Hepatocyte (in vitro differentiated cells): ENCODE measurements around the gene TRIM44. TPM values are rescaled to one million over a fixed set of nuclear protein-coding genes. Genes with fewer than 3 reads are reported as not detected.

ENCODE experiments used
- DNase-seq: peaks from one replicate; pipeline ENCODE4 v3.0.0-alpha.2; 2016; ENCODE audit warnings: low spot score
- H2AFZ ChIP-seq: fragments of 200-600 bp; sonication (generic); 2 replicates; pipeline ENCODE4 v1.6.0; 2016; ENCODE audit warnings: antibody characterized with exemption, mild to moderate bottlenecking
- H3K27ac ChIP-seq: fragments of 200-600 bp; sonication (generic); 2 replicates; pipeline ENCODE4 v1.5.1; 2016; ENCODE audit warnings: mild to moderate bottlenecking
- H3K27me3 ChIP-seq: fragments of 200-600 bp; sonication (generic); 2 replicates; pipeline ENCODE4 v1.6.1; 2016
- H3K36me3 ChIP-seq: fragments of 200-600 bp; sonication (generic); replicated peaks from 2 replicates; pipeline ENCODE4 v1.5.1; 2016; ENCODE audit warnings: low read depth; ENCODE audit not compliant: insufficient read depth
- H3K4me1 ChIP-seq: fragments of 200-600 bp; sonication (generic); 2 replicates; pipeline ENCODE4 v1.5.1; 2016; ENCODE audit warnings: mild to moderate bottlenecking, moderate library complexity; ENCODE audit not compliant: insufficient read depth
- H3K4me2 ChIP-seq: fragments of 200-600 bp; sonication (generic); 2 replicates; pipeline ENCODE4 v1.6.0; 2016
- H3K4me3 ChIP-seq: fragments of 200-600 bp; sonication (generic); 2 replicates; pipeline ENCODE4 v1.5.1; 2016; ENCODE audit warnings: mild to moderate bottlenecking
- H3K79me2 ChIP-seq: fragments of 200-600 bp; sonication (generic); 2 replicates; pipeline ENCODE4 v1.6.0; 2017; ENCODE audit warnings: mild to moderate bottlenecking
- H3K9me2 ChIP-seq: fragments of 200-600 bp; sonication (generic); replicated peaks from 2 replicates; pipeline ENCODE4 v1.6.0; 2017; ENCODE audit warnings: mild to moderate bottlenecking; ENCODE audit not compliant: insufficient read depth
- H3K9me3 ChIP-seq: fragments of 200-600 bp; sonication (generic); 2 replicates; pipeline ENCODE4 v1.5.1; 2016; ENCODE audit warnings: low read depth, mild to moderate bottlenecking
- H4K20me1 ChIP-seq: fragments of 200-600 bp; sonication (generic); 2 replicates; pipeline ENCODE4 v1.6.0; 2016; ENCODE audit warnings: mild to moderate bottlenecking; ENCODE audit not compliant: insufficient read depth, poor library complexity, severe bottlenecking
- CTCF ChIP-seq: fragments of 200-600 bp; sonication (generic); IDR thresholded peaks from 2 replicates; pipeline ENCODE4 v1.5.1; 2016; ENCODE audit warnings: antibody characterized with exemption, mild to moderate bottlenecking; ENCODE audit not compliant: poor library complexity
- EZH2 ChIP-seq: fragments of 200-600 bp; sonication (generic); IDR thresholded peaks from 2 replicates; pipeline ENCODE4 v1.6.1; 2016; ENCODE audit warnings: antibody characterized with exemption, mild to moderate bottlenecking, borderline replicate concordance
- EZH2phosphoT487 ChIP-seq: fragments of 200-600 bp; sonication (generic); IDR thresholded peaks from one replicate; pipeline ENCODE4 v1.6.1; 2018; ENCODE audit warnings: antibody characterized with exemption, mild to moderate bottlenecking, low read depth, moderate library complexity; ENCODE audit not compliant: unreplicated experiment, severe bottlenecking
- WGBS: methylation state at CpG from one replicate; pipeline ENCODE4 v1.1.6; 2016; ENCODE audit warnings: low lambda C conversion rate; ENCODE audit errors: missing lambda C conversion rate; 5-methylcytosine and 5-hydroxymethylcytosine counted together
- polyA plus RNA-seq: library from polyadenylated mRNA; unstranded; fragments of >200 nt; fragmentation: Nextera tagmentation; extraction: Ambion mirVana; gene quantifications from 2 replicates; pipeline ENCODE4 v1.2.1, GENCODE V29; 2016
- total RNA-seq: library from RNA; depleted of rRNA; stranded (reverse); fragments of >200 nt; gene quantifications from 2 replicates; pipeline ENCODE4 v1.2.3, GENCODE V29; 2014

The TRIM44 gene
- total and polyA plus RNA-seq, 2 experiments from 2014 or later: 20.8 to 43.2 TPM

- 98% methylated on average over 1 of the region's 1 CpG for WGBS
- H3K9me2 ChIP-seq: no peaks in the 10 kb centered on the region
- no peaks in the 10 kb centered on the region for H3K4me1 ChIP-seq
- H3K27me3 ChIP-seq: no peaks in the 10 kb centered on the region
- no peak overlapping the region for H3K4me3 ChIP-seq
- peaks cover 16% of the 10 kb centered on the region for H4K20me1 ChIP-seq
- no peak overlapping the region for H3K4me2 ChIP-seq
- no peaks in the 10 kb centered on the region for H3K36me3 ChIP-seq
- no peak overlapping the region for H2AFZ ChIP-seq
- H3K79me2 ChIP-seq: peaks cover 57% of the 10 kb centered on the region
- no peak overlapping the region for H3K27ac ChIP-seq
- H3K9me3 ChIP-seq: no peaks in the 10 kb centered on the region
- no peak for DNase-seq
- TF ChIP-seq EZH2 (no peak), EZH2phosphoT487 (no peak), CTCF (no peak)
These were observed 60.9 kb downstream of the TRIM44 start for GRCh38 chr11:35723493-35723892.

- Histone ChIP-seq H3K4me3 (no peak overlapping the region), H3K79me2 (peaks cover 56% of the 10 kb centered on the region), H4K20me1 (peaks cover 16% of the 10 kb centered on the region), H3K4me2 (no peak overlapping the region), H3K4me1 (no peaks in the 10 kb centered on the region), H3K9me2 (no peaks in the 10 kb centered on the region), H3K9me3 (no peaks in the 10 kb centered on the region), H3K27ac (no peak overlapping the region), H3K27me3 (no peaks in the 10 kb centered on the region), H3K36me3 (no peaks in the 10 kb centered on the region), H2AFZ (no peak overlapping the region)
- 94% methylated on average over 2 of the region's 2 CpGs for WGBS
- no peak for TF ChIP-seq EZH2phosphoT487
- DNase-seq: no peak
These were observed 61.3 kb downstream of the TRIM44 start for GRCh38 chr11:35723913-35724312.

- Histone ChIP-seq H3K36me3 (no peaks in the 10 kb centered on the region), H3K9me3 (peaks cover 3% of the 10 kb centered on the region), H3K4me1 (no peaks in the 10 kb centered on the region)
These were observed 63.3 kb downstream of the TRIM44 start for GRCh38 chr11:35725885-35726284.

GRCh38 chr11:35727140-35727539 lies 64.6 kb downstream of the TRIM44 start:
- H3K4me1 ChIP-seq: no peaks in the 10 kb centered on the region
- DNase-seq: no peak
- no peaks in the 10 kb centered on the region for H3K27me3 ChIP-seq
- TF ChIP-seq CTCF (no peak), EZH2phosphoT487 (no peak), EZH2 (no peak)
- no peaks in the 10 kb centered on the region for H3K9me2 ChIP-seq
- peaks cover 25% of the 10 kb centered on the region for H3K79me2 ChIP-seq
- H4K20me1 ChIP-seq: no peaks in the 10 kb centered on the region
- no peak overlapping the region for H3K4me2 ChIP-seq
- WGBS: 82% methylated on average over 1 of the region's 1 CpG
- H3K4me3 ChIP-seq: no peak overlapping the region
- peaks cover 3% of the 10 kb centered on the region for H3K9me3 ChIP-seq
- no peak overlapping the region for H3K27ac ChIP-seq
- H3K36me3 ChIP-seq: no peaks in the 10 kb centered on the region
- H2AFZ ChIP-seq: no peak overlapping the region

More at GRCh38 chr11:35725885-35726284, 63.3 kb downstream of the TRIM44 start:
- TF ChIP-seq EZH2phosphoT487 (no peak), EZH2 (no peak), CTCF (no peak)
- peaks cover 38% of the 10 kb centered on the region for H3K79me2 ChIP-seq
- no peak overlapping the region for H3K4me3 ChIP-seq
- H4K20me1 ChIP-seq: peaks cover 8% of the 10 kb centered on the region
- no peak overlapping the region for H3K27ac ChIP-seq
- no peak for DNase-seq
- H3K27me3 ChIP-seq: no peaks in the 10 kb centered on the region
- no peaks in the 10 kb centered on the region for H3K9me2 ChIP-seq
- no peak overlapping the region for H3K4me2 ChIP-seq
- WGBS: 89% methylated on average over 2 of the region's 2 CpGs
- H2AFZ ChIP-seq: no peak overlapping the region
